Gastrocnemius medialis (tissue), 4 donors: ENCODE results near the gene RNF112. TPM values are rescaled to one million over a fixed set of nuclear protein-coding genes. Genes with fewer than 3 reads are reported as not detected.

Experiments used
- ATAC-seq, 2 donors: fragments of 150-250 bp; one replicate each; pipeline ENCODE4 v1.9.1; 2016
- DNase-seq, 2 donors: peaks; one replicate each; pipeline ENCODE4 v3.0.0-alpha.2; 2019
- H3K27ac ChIP-seq, 4 donors: fragments of 200-600 bp; sonication (generic); 1 replicate in 1 of 4; 2 replicates in 3 of 4; pipeline ENCODE4 v1.5.1; 2016 to 2018; ENCODE audit warnings: mild to moderate bottlenecking in 2 of 4, moderate library complexity in 1 of 4
- H3K27me3 ChIP-seq, 3 donors: fragments of 200-600 bp; sonication (generic) in 2 of 3; 1 replicate in 1 of 3; 2 replicates in 2 of 3; pipeline versions ENCODE4 v1.5.1 to v1.6.0; 2016 to 2019; ENCODE audit warnings: mild to moderate bottlenecking in 1 of 3, moderate library complexity in 1 of 3
- H3K36me3 ChIP-seq, 2 donors: fragments of 200-600 bp; sonication (generic) in 1 of 2; one replicate each; pipeline ENCODE4 v1.5.1; 2017 to 2018
- H3K4me1 ChIP-seq, 2 donors: fragments of 200-600 bp; sonication (generic) in 1 of 2; one replicate each; pipeline ENCODE4 v1.5.1; 2016 to 2017; ENCODE audit warnings: mild to moderate bottlenecking in 2 of 2
- H3K4me3 ChIP-seq, 4 donors: fragments of 200-600 bp; sonication (generic) in 3 of 4; 1 replicate in 1 of 4; 2 replicates in 3 of 4; pipeline ENCODE4 v1.5.1; 2016 to 2019; ENCODE audit warnings: mild to moderate bottlenecking in 2 of 4
- H3K9me3 ChIP-seq, 3 donors: fragments of 200-600 bp; sonication (generic) in 2 of 3; 1 replicate in 1 of 3; 2 replicates in 2 of 3; pipeline ENCODE4 v1.5.1; 2016 to 2019
- CTCF ChIP-seq, 5 experiments: fragments of 450-650 bp in 3 of 5; fragments of 200-600 bp in 2 of 5; sonication (generic) in 2 of 5; IDR thresholded peaks in 4 of 5; conservative IDR thresholded peaks in 1 of 5; 1 replicate in 4 of 5; 2 replicates in 1 of 5; pipeline ENCODE4 v1.5.1; 2016 to 2019; ENCODE audit warnings: antibody characterized with exemption in 5 of 5, mild to moderate bottlenecking in 3 of 5, moderate library complexity in 3 of 5
- POLR2A ChIP-seq, 2 donors: fragments of 450-650 bp; IDR thresholded peaks; one replicate each; pipeline ENCODE4 v1.6.1; 2017; ENCODE audit warnings: antibody characterized with exemption in 2 of 2, mild to moderate bottlenecking in 2 of 2, moderate library complexity in 2 of 2
- in situ Hi-C, 4 donors: fragments of 200-750 bp; cut with MboI; loops; one replicate each; pipeline versions ENCODE4 v1.15.0 to v1.8.0; 2017; ENCODE audit warnings: low sequenced_read_pairs in 4 of 4
- intact Hi-C: fragments of 100-400 bp; cut with DNase I; formaldehyde crosslinking; loops from one replicate; pipeline ENCODE4 v1.15.1; 2023; ENCODE audit warnings: low total_unique reads
- total RNA-seq, 4 donors: library from RNA; depleted of rRNA; stranded (reverse); fragments of >200 nt; gene quantifications; one replicate each; pipeline versions ENCODE4 v1.1.0 to v1.2.3, GENCODE V29; 2016

RNF112 gene
- total RNA-seq, 4 donors from 2014 or later: 0.51 to 0.98 (median 0.57) TPM

DNA sequence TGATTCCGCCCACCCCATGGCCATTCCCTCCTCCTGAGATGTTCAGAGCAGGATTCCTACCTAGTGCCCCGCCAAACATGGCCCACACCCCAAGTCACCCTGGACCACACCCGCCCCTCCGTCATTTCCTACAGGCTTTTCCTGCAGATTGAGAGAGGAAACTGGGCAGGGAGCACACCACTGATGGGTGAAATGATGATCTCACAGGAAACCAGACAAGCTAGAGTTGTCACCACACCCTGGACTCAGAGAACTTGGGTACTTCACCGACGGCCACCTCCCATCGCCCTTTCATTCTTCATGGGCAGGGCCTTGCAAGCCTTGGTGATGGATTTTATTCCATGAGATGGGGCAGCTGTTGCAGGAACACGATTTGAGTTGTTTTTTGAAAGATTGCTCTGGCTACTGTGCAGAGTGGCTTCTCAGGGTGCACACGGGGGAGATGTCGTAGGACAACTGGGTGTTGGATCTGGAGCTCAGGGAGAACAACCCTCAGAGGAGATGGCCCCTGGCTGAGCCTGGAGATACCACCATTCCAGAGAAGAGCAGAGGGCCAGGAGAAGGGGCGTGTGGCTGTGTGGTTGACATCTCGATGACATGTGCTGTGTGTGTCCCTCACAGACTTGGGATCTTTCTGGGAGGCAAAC, 41.1 kb upstream of the RNF112 start:
- intact Hi-C loops (loop anchor here (10.0 kb wide), 1 partner anchor 165 kb away; the partner anchor contains the start of gene SLC47A1), in situ Hi-C loops (loop anchor here (5.0 to 25.0 kb wide), 4 partner anchors 77 to 395 kb away; partner anchors contain the start of gene ALDH3A2 (in 1 of the 4))
- Histone ChIP-seq H3K4me1 (no peaks in the 10 kb centered on the region), H3K4me3 (no peak overlapping the region), H3K27ac (peak overlapping the region in 1 of 4 donors; percentile 18), H3K27me3 (no peaks in the 10 kb centered on the region), H3K36me3 (no peaks in the 10 kb centered on the region), H3K9me3 (no peaks in the 10 kb centered on the region)
- TF ChIP-seq POLR2A (IDR thresholded peaks at IDR 0.05) (no peak), CTCF (IDR thresholded peaks at IDR 0.05 in 4 of 5, conservative IDR thresholded peaks at IDR 0.05 in 1 of 5) (no peak)
- DNase-seq (no peak), ATAC-seq (no peak)

- Histone ChIP-seq H3K4me1 (no peaks in the 10 kb centered on the region), H3K4me3 (no peak overlapping the region), H3K9me3 (no peaks in the 10 kb centered on the region), H3K36me3 (no peaks in the 10 kb centered on the region), H3K27ac (no peak overlapping the region), H3K27me3 (no peaks in the 10 kb centered on the region)
- intact Hi-C loops (loop anchor here (10.0 kb wide), 1 partner anchor 164 kb away; the partner anchor contains the start of gene SLC47A1), in situ Hi-C loops (loop anchor here (25.0 kb wide), 2 partner anchors 267 to 392 kb away; partner anchors contain the start of gene ALDH3A2 (in 1 of the 4))
- no peak for TF ChIP-seq POLR2A (IDR thresholded peaks at IDR 0.05)
- no peak for DNase-seq
- peak; percentile 36 to 56 for ATAC-seq
Observed at GRCh38 chr17:19370493-19370960, 40.5 kb upstream of the RNF112 start.

- Histone ChIP-seq H3K27me3 (no peaks in the 10 kb centered on the region), H3K9me3 (no peaks in the 10 kb centered on the region), H3K4me3 (no peak overlapping the region), H3K36me3 (no peaks in the 10 kb centered on the region), H3K27ac (no peak overlapping the region), H3K4me1 (no peaks in the 10 kb centered on the region)
- DNase-seq (no peak), ATAC-seq (no peak)
- intact Hi-C loops (loop anchor here (10.0 kb wide), 1 partner anchor 163 kb away; the partner anchor contains the start of gene SLC47A1), in situ Hi-C loops (loop anchor here (25.0 kb wide), 2 partner anchors 266 to 391 kb away; partner anchors contain the start of gene ALDH3A2 (in 1 of the 4))
- no peak for TF ChIP-seq CTCF (IDR thresholded peaks at IDR 0.05 in 4 of 5, conservative IDR thresholded peaks at IDR 0.05 in 1 of 5)
- TF ChIP-seq POLR2A (IDR thresholded peaks at IDR 0.05): no peak
Observed at GRCh38 chr17:19371259-19372010, 39.6 kb upstream of the RNF112 start.

GRCh38 chr17:19372011-19372370, 39.0 kb upstream of the RNF112 start:
- intact Hi-C loops (loop anchor here (10.0 kb wide), 1 partner anchor 163 kb away; the partner anchor contains the start of gene SLC47A1), in situ Hi-C loops (loop anchor here (25.0 kb wide), 2 partner anchors 265 to 390 kb away; partner anchors contain the start of gene ALDH3A2 (in 1 of the 4))
- TF ChIP-seq POLR2A (IDR thresholded peaks at IDR 0.05) (no peak), CTCF (IDR thresholded peaks at IDR 0.05 in 4 of 5, conservative IDR thresholded peaks at IDR 0.05 in 1 of 5) (no peak)
- no peaks in the 10 kb centered on the region for H3K27me3 ChIP-seq
- no peaks in the 10 kb centered on the region for H3K36me3 ChIP-seq
- no peak overlapping the region for H3K27ac ChIP-seq
- H3K4me3 ChIP-seq: no peak overlapping the region
- ATAC-seq (no peak), DNase-seq (no peak)
- peaks cover 3 to 5% of the 10 kb centered on the region in 2 donors for H3K4me1 ChIP-seq
- H3K9me3 ChIP-seq: no peaks in the 10 kb centered on the region
